Thymus (tissue), 11 donors: ENCODE measurements around the gene PLEKHB2. TPM values are rescaled to one million over a fixed set of nuclear protein-coding genes. Genes with fewer than 3 reads are reported as not detected.
"Not testable (repeated sequence)": the region's sequence is repeated elsewhere in the genome, so short reads cannot be mapped to it uniquely, and the experiment has no call there.

Experiments used
- DNase-seq, 9 donors: peaks; one replicate each; pipeline ENCODE4 v3.0.0-alpha.2; 2013; ENCODE audit warnings: low spot score in 9 of 9, low read depth in 6 of 9, missing footprints in 1 of 9
- H3K27ac ChIP-seq, 2 donors: one replicate each; pipeline ENCODE4 v1.5.1; 2013; ENCODE audit warnings: control low read depth in 1 of 2, low read depth in 1 of 2, low read length in 1 of 2, mild to moderate bottlenecking in 1 of 2, moderate library complexity in 1 of 2
- H3K27me3 ChIP-seq, 2 donors: one replicate each; pipeline ENCODE4 v1.5.1; 2013; ENCODE audit warnings: low read length in 1 of 2; ENCODE audit not compliant: control insufficient read depth in 2 of 2, insufficient read depth in 1 of 2
- H3K36me3 ChIP-seq, 2 donors: one replicate each; pipeline ENCODE4 v1.5.1; 2013; ENCODE audit warnings: low read length in 1 of 2, mild to moderate bottlenecking in 1 of 2, moderate library complexity in 1 of 2; ENCODE audit not compliant: control insufficient read depth in 2 of 2, insufficient read depth in 2 of 2
- H3K4me1 ChIP-seq, 2 donors: one replicate each; pipeline ENCODE4 v1.5.1; 2013; ENCODE audit warnings: low read length in 2 of 2; ENCODE audit not compliant: control insufficient read depth in 2 of 2, insufficient read depth in 2 of 2
- H3K4me3 ChIP-seq, 2 donors: one replicate each; pipeline ENCODE4 v1.5.1; 2013; ENCODE audit warnings: low read length in 2 of 2, control low read depth in 1 of 2, mild to moderate bottlenecking in 1 of 2
- H3K9me3 ChIP-seq, 2 donors: one replicate each; pipeline ENCODE4 v1.5.1; 2013; ENCODE audit warnings: low read length in 1 of 2, mild to moderate bottlenecking in 1 of 2; ENCODE audit not compliant: control insufficient read depth in 2 of 2, insufficient read depth in 1 of 2
- WGBS: extraction: QIAGEN DNeasy Blood & Tissue Kit; methylation state at CpG from one replicate; pipeline ENCODE4 v1.1.7; 2013; 5-methylcytosine and 5-hydroxymethylcytosine counted together
- polyA plus RNA-seq: library from polyadenylated mRNA; stranded (reverse); fragments of 200-250 nt; gene quantifications from one replicate; pipeline ENCODE4 v1.2.3, GENCODE V29; 2013
- total RNA-seq: library from RNA; stranded (reverse); fragments of 120-200 nt; gene quantifications from one replicate; pipeline ENCODE4 v1.2.4, GENCODE V29; 2013
- donor health status: healthy.

The PLEKHB2 gene
- total and polyA plus RNA-seq, 2 donors = 32.7 to 41.8 TPM

- WGBS = 98% methylated on average over 46 of the region's 46 CpGs
- Histone ChIP-seq H3K36me3 (peaks cover 3% of the 10 kb centered on the region in 2 donors), H3K27me3 (no peaks in the 10 kb centered on the region), H3K9me3 (peaks cover 0 to 2% of the 10 kb centered on the region in 2 donors), H3K4me3 (no peak overlapping the region), H3K27ac (no peak overlapping the region), H3K4me1 (peaks cover 0 to 4% of the 10 kb centered on the region in 2 donors)
- no peak for DNase-seq
These were observed 50.2 kb downstream of the PLEKHB2 start for GRCh38 chr2:131155208-131155855.

DNA sequence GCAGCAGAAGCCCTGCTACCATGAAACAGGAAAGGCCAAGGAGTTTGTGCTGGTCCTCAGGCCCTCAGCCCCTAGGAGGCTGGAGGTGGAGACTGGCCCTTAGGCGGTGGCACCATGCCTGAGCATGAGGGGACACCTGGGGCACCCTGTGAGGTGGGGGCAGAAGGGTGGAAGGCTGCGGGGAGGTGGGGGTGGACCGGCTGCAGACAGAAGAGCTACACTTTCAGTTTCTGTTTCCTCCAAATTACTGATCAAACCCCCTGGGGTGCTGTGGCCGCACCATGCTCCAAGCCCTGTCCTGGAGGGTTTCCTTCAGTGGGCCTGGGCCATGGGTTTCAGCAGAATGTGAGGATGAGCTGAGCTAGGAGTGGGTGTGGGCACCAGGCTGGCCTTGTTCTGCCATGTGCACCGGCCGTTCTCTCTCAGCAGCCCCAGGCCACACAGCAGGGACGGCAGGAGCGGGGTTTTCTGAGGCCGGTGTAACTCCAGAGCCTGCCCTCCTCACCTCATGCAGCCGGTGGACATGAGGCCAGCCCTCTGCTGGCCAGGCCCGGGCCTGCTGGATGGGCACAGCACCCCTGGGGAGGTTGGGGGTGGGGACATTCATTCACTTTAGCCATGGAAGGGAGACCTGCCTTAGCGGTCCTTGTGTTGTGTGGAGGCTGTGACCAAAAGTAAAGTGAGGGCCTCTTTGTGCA, 51.5 kb downstream of the PLEKHB2 start:
- DNase-seq = no peak
- H3K4me1 ChIP-seq = peaks cover 0 to 4% of the 10 kb centered on the region in 2 donors
- H3K27ac ChIP-seq = no peak overlapping the region
- H3K4me3 ChIP-seq = no peak overlapping the region
- H3K27me3 ChIP-seq = no peaks in the 10 kb centered on the region
- 75% methylated on average over 12 of the region's 12 CpGs for WGBS
- no peaks in the 10 kb centered on the region for H3K36me3 ChIP-seq
- H3K9me3 ChIP-seq = peaks cover 0 to 2% of the 10 kb centered on the region in 2 donors

DNA sequence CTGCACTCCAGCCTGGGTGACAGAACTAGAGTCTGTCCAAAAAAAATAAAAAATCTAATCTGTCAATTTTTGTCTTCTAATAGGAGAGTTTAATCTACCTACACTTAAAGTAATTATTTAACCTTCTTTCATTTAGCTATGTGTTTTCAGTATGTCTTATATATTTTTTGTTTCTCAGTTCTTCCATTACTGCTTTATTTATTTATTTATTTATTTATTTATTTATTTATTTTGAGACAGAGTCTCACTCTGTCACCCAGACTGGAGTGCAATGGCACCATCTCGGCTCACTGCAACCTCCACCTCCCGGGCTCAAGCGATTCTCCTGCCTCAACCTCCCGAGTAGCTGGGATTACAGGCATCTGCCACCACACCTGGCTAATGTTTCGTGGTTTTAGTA, 60.4 kb downstream of the PLEKHB2 start:
- not testable (repeated sequence) for DNase-seq, H3K9me3 ChIP-seq, H3K4me3 ChIP-seq, H3K4me1 ChIP-seq, H3K27me3 ChIP-seq, H3K27ac ChIP-seq, H3K36me3 ChIP-seq
- WGBS = 99% methylated on average over 5 of the region's 5 CpGs

DNA sequence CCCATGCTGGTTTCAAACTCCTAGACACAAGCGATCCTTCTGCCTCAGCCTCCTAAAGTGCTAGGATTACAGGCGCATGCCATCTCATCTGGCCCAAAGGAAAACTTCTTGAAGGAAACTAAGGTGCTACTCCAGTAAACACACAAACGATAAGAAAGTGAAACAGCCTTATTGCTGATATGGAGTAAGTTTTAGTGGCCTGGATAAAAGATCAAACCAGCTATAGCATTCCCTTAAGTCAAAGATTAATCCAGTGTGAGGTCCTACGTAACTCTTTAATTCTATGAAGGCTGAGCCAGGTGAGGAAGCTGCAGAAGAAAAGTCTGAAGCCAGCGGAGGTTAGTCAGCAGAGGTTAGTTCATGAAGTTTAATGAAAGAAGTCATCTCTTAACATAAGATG, 63.4 kb downstream of the PLEKHB2 start:
- Histone ChIP-seq H3K4me3 (no peak overlapping the region), H3K9me3 (no peaks in the 10 kb centered on the region), H3K27ac (no peak overlapping the region), H3K4me1 (no peaks in the 10 kb centered on the region), H3K27me3 (no peaks in the 10 kb centered on the region), H3K36me3 (no peaks in the 10 kb centered on the region)
- 92% methylated on average over 5 of the region's 5 CpGs for WGBS
- DNase-seq = no peak

DNA sequence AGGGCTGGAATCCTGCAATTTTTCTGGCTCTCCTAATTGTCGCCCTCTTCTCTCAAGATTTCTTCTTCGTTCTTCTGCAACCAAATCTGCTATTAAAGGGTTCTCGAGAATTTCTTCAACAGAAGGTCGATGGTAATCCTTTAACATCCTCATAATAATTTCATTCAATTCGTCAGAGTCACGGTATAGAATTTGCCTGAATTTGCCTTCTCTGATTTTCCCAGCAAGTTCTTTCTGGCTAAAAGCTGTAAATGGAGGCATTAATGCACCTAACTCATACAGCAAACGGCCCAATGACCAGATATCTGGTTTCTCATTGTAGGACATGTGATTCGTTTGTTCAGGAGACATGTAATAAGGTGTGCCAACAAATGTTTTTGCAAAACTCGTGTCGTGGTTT, 72.9 kb downstream of the PLEKHB2 start:
- H3K36me3 ChIP-seq, H3K27me3 ChIP-seq, H3K4me3 ChIP-seq, H3K27ac ChIP-seq, H3K9me3 ChIP-seq, H3K4me1 ChIP-seq, DNase-seq: not testable (repeated sequence)
- WGBS = 92% methylated on average over 10 of the region's 10 CpGs

- DNase-seq, H3K36me3 ChIP-seq, H3K9me3 ChIP-seq, H3K4me1 ChIP-seq, H3K27ac ChIP-seq, H3K27me3 ChIP-seq, H3K4me3 ChIP-seq: not testable (repeated sequence)
- WGBS = 90% methylated on average over 15 of the region's 15 CpGs
These were observed 73.7 kb downstream of the PLEKHB2 start for GRCh38 chr2:131178721-131179418.

DNA sequence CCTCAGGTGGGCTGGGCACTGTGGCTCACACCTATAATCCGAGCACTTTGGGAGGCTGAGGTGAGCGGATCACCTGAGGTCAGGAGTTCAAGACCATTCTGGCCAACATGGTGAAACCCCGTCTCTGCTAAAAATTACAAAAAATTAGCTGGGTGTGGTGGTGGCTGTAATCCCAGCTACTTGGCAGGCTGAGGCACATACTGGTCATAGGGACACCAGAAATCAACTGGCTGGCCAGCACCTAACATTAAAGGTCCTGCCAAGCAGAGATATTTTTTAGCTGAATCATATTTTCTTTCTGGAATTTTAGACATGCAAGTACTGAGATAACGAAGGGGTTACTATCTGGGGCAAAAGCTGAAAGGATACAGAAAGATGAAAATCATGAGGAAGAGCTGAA, 76.3 kb downstream of the PLEKHB2 start:
- H3K4me1 ChIP-seq, H3K27ac ChIP-seq, H3K4me3 ChIP-seq, H3K36me3 ChIP-seq, H3K27me3 ChIP-seq, DNase-seq, H3K9me3 ChIP-seq: not testable (repeated sequence)
- WGBS = 93% methylated on average over 4 of the region's 4 CpGs

DNA sequence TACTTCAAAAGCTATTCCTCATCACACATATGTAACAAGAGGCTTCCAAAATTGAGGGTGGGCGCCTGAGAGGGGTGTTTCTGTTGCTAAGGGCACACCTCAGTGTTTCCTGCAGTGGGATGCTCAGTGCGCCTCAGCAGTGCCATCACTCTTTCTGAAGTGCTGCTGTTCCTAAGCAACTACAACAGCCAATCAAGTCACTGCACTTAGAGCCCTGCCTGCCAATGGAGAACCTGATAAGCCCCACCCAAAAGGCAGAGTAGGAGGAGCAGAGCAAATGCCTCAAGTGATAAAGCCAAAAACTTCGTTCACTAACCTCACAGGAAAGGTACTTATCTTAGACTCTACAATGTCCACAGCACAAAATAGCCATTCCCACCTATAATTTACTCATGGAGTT, 88.3 kb downstream of the PLEKHB2 start:
- 39% methylated on average over 3 of the region's 3 CpGs for WGBS
- not testable (repeated sequence) for H3K27ac ChIP-seq, H3K9me3 ChIP-seq, H3K4me1 ChIP-seq, H3K27me3 ChIP-seq, H3K36me3 ChIP-seq, H3K4me3 ChIP-seq
- DNase-seq = peak in 1 of 9 donors; percentile 9

GRCh38 chr2:131196186-131196585, 91.0 kb downstream of the PLEKHB2 start:
- H3K27ac ChIP-seq, H3K9me3 ChIP-seq, H3K36me3 ChIP-seq, H3K4me1 ChIP-seq, DNase-seq, H3K27me3 ChIP-seq, H3K4me3 ChIP-seq: not testable (repeated sequence)
- WGBS = 74% methylated on average over 2 of the region's 2 CpGs
